ENCODE data around the gene SEZ6L2.

GRCh38 chr16:29943846-29944799, 44.8 kb upstream of the SEZ6L2 start:
- no peak for TF ChIP-seq BHLHE40 (IDR thresholded peaks at IDR 0.05; ENCODE audit: borderline replicate concordance)
- no peak for TF ChIP-seq FOXK2 (IDR thresholded peaks at IDR 0.05)
- TF ChIP-seq ARNT (IDR thresholded peaks at IDR 0.05), result no peak
